Ammon's horn (tissue), 1 donor: ENCODE data around the gene STYK1.
A peak's percentile ranks its signal among the peaks of the same experiment; 100 is the strongest.
"Not testable (repeated sequence)": the region's sequence is repeated elsewhere in the genome, so short reads cannot be mapped to it uniquely, and the experiment has no call there.

Experiments used
- DNase-seq: peaks from one replicate; pipeline ENCODE4 v3.0.0-alpha.2; 2016; ENCODE audit warnings: low spot score

STYK1 gene

GRCh38 chr12:10620078-10620779, 53.6 kb downstream of the STYK1 start:
- no peak for DNase-seq

- DNase-seq, result no peak
These were observed 55.4 kb downstream of the STYK1 start for GRCh38 chr12:10618338-10618987.

GRCh38 chr12:10617863-10618262, 56.0 kb downstream of the STYK1 start:
- peak; percentile 19 for DNase-seq

- DNase-seq, result no peak
These were observed 58.3 kb downstream of the STYK1 start for GRCh38 chr12:10615532-10615931.

GRCh38 chr12:10614056-10614370, 59.8 kb downstream of the STYK1 start:
- DNase-seq, result no peak

GRCh38 chr12:10613349-10614055, 60.4 kb downstream of the STYK1 start, which contains the start of gene MAGOHB:
TSS of gene MAGOHB (minus strand) at chr12:10613609. CDS start at chr12:10613532, 77 bp downstream.
- peak; percentile 93 for DNase-seq

- no peak for DNase-seq
These were observed 60.9 kb downstream of the STYK1 start for GRCh38 chr12:10612984-10613348.

GRCh38 chr12:10612110-10612509, 61.7 kb downstream of the STYK1 start:
- no peak for DNase-seq

- not testable (repeated sequence) for DNase-seq
These were observed 62.6 kb downstream of the STYK1 start for GRCh38 chr12:10611258-10611657.

- no peak for DNase-seq
These were observed 63.7 kb downstream of the STYK1 start for GRCh38 chr12:10610188-10610587.

GRCh38 chr12:10607885-10608458, 65.9 kb downstream of the STYK1 start:
- DNase-seq, result no peak

GRCh38 chr12:10601860-10602259, 72.0 kb downstream of the STYK1 start:
- DNase-seq, result no peak

- DNase-seq, result no peak
These were observed 72.9 kb downstream of the STYK1 start for GRCh38 chr12:10600988-10601387.

GRCh38 chr12:10595881-10596280, 78.0 kb downstream of the STYK1 start:
- DNase-seq, result no peak

GRCh38 chr12:10590966-10591365, 82.9 kb downstream of the STYK1 start:
- DNase-seq, result no peak

GRCh38 chr12:10584415-10584814, 89.4 kb downstream of the STYK1 start:
- no peak for DNase-seq

- DNase-seq, result no peak
These were observed 91.1 kb downstream of the STYK1 start for GRCh38 chr12:10582704-10583103.

- DNase-seq, result not testable (repeated sequence)
These were observed 91.7 kb downstream of the STYK1 start for GRCh38 chr12:10582133-10582532.

GRCh38 chr12:10574307-10574706, 99.5 kb downstream of the STYK1 start:
- DNase-seq, result no peak

- DNase-seq, result not testable (repeated sequence)
These were observed 101.8 kb downstream of the STYK1 start for GRCh38 chr12:10572021-10572490.

GRCh38 chr12:10571141-10571540, 102.7 kb downstream of the STYK1 start:
- DNase-seq, result no peak
